ENCODE measurements around the gene EHBP1.

DNA sequence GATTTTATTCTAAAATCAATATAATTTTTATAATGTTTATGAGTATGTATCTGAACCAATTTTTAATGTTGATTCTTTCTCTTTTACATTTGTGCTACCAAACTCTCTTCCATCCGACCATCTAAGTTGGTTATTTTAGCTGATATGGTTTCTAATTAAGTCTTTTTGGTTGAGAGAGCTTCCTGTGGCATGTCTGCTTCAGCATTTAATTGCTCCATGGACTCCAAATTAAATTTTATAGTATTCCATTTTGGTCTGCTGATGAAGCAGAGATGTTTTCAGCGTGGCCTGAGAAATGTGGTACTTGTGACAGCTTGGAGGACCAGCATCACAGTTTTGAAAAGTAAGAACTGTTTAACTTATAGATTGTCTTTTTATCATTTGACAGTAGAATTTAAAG is 105.6 kb downstream of the EHBP1 start:
- TF ChIP-seq, protein P1, sequence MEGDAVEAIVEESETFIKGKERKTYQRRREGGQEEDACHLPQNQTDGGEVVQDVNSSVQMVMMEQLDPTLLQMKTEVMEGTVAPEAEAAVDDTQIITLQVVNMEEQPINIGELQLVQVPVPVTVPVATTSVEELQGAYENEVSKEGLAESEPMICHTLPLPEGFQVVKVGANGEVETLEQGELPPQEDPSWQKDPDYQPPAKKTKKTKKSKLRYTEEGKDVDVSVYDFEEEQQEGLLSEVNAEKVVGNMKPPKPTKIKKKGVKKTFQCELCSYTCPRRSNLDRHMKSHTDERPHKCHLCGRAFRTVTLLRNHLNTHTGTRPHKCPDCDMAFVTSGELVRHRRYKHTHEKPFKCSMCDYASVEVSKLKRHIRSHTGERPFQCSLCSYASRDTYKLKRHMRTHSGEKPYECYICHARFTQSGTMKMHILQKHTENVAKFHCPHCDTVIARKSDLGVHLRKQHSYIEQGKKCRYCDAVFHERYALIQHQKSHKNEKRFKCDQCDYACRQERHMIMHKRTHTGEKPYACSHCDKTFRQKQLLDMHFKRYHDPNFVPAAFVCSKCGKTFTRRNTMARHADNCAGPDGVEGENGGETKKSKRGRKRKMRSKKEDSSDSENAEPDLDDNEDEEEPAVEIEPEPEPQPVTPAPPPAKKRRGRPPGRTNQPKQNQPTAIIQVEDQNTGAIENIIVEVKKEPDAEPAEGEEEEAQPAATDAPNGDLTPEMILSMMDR (conservative IDR thresholded peaks at IDR 0.05; ENCODE audit: low read depth, low read length): no peak
- no peak for TF ChIP-seq EZH2 (IDR thresholded peaks at IDR 0.05; ENCODE audit: borderline replicate concordance, low read depth, low read length, poor library complexity, severe bottlenecking)
